ENCODE measurements around the gene FETUB. TPM values are rescaled to one million over a fixed set of nuclear protein-coding genes. Genes with fewer than 3 reads are reported as not detected.

The FETUB gene
- total and polyA plus RNA-seq, 8 donors: not detected

DNA sequence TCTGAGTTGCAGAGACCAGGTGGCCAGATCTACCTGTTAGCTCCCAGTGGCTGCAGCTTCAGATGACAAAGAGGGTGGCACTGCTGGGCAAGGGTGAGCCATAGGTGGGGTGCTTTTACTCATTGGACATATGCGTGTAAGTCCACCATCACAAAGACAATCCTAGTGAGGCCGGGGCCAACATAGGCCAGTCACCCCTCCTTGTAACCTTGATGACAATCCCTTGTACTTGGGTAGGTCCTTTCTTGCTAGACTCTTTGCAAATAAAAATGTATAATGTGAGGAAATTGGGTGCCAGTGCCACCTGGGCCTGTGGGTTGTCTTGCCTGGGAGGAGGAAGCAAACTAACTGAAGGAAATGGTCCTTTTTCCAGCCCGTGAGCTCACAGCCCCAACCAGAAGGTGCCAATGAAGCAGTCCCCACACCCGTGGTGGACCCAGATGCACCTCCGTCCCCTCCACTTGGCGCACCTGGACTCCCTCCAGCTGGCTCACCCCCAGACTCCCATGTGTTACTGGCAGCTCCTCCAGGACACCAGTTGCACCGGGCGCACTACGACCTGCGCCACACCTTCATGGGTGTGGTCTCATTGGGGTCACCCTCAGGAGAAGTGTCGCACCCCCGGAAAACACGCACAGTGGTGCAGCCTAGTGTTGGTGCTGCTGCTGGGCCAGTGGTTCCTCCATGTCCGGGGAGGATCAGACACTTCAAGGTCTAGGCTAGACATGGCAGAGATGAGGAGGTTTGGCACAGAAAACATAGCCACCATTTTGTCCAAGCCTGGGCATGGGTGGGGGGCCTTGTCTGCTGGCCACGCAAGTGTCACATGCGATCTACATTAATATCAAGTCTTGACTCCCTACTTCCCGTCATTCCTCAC lies 19.7 kb upstream of the FETUB start:
- Histone ChIP-seq H3K4me1 (peaks cover 0 to 4% (median 0%) of the 10 kb centered on the region in 3 donors), H3K36me3 (no peaks in the 10 kb centered on the region), H3K9me3 (no peaks in the 10 kb centered on the region), H3K27me3 (no peaks in the 10 kb centered on the region), H3K27ac (no peak overlapping the region), H3K4me3 (no peak overlapping the region)
- intact Hi-C loops (cut with DNase I): no loop called here
- 76 to 88% methylated on average over 17 of the region's 17 CpGs for WGBS, 2 donors
- FAIRE-seq (no peak), ATAC-seq (no peak), DNase-seq (no peak)
- TF ChIP-seq, protein P1, sequence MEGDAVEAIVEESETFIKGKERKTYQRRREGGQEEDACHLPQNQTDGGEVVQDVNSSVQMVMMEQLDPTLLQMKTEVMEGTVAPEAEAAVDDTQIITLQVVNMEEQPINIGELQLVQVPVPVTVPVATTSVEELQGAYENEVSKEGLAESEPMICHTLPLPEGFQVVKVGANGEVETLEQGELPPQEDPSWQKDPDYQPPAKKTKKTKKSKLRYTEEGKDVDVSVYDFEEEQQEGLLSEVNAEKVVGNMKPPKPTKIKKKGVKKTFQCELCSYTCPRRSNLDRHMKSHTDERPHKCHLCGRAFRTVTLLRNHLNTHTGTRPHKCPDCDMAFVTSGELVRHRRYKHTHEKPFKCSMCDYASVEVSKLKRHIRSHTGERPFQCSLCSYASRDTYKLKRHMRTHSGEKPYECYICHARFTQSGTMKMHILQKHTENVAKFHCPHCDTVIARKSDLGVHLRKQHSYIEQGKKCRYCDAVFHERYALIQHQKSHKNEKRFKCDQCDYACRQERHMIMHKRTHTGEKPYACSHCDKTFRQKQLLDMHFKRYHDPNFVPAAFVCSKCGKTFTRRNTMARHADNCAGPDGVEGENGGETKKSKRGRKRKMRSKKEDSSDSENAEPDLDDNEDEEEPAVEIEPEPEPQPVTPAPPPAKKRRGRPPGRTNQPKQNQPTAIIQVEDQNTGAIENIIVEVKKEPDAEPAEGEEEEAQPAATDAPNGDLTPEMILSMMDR (IDR thresholded peaks at IDR 0.05): no peak

DNA sequence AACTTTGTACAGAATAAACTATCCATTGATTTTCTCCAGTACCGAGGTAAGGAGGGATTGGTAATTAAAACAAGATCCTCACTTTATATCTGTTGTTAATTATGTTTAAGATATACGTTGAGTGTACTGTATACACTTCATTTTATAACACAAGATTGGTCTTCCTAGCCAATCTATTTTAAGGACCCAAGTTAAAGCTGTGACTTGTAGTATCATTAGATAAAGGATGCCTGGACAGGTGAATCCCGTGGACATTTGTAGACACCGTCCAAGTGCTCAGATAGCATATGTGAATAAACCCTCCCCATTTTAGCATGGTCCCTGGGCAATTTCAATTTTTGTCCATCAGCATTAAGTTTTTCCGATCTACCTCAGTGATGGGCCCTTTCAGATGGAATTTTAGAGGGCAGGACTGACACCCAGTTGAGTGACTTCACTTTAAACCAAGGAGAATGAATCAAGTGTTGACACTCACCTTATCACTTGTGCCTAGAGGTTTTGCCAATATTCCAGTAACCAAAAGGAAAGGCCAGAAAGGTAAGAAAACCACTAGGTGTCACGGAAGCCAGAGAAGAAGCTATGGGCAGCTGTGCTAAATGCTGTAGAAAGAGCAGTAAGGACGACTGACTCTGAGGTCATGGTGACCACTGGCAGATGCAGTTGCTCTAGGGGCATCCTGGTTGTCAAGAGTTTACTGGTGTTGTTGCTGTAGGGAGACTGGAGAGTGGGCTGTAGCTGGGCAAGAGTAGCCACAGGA lies 18.1 kb upstream of the FETUB start:
- no peak for ATAC-seq
- Histone ChIP-seq H3K36me3 (no peaks in the 10 kb centered on the region), H3K4me1 (peaks cover 0 to 4% (median 0%) of the 10 kb centered on the region in 3 donors), H3K9me3 (no peaks in the 10 kb centered on the region), H3K4me3 (no peak overlapping the region), H3K27ac (no peak overlapping the region), H3K27me3 (no peaks in the 10 kb centered on the region)
- no peak for DNase-seq
- TF ChIP-seq, protein P1 (IDR thresholded peaks at IDR 0.05): no peak
- 71 to 80% methylated on average over 7 of the region's 7 CpGs for WGBS, 2 donors
- intact Hi-C loops (cut with DNase I): no loop called here
- no peak for FAIRE-seq

DNA sequence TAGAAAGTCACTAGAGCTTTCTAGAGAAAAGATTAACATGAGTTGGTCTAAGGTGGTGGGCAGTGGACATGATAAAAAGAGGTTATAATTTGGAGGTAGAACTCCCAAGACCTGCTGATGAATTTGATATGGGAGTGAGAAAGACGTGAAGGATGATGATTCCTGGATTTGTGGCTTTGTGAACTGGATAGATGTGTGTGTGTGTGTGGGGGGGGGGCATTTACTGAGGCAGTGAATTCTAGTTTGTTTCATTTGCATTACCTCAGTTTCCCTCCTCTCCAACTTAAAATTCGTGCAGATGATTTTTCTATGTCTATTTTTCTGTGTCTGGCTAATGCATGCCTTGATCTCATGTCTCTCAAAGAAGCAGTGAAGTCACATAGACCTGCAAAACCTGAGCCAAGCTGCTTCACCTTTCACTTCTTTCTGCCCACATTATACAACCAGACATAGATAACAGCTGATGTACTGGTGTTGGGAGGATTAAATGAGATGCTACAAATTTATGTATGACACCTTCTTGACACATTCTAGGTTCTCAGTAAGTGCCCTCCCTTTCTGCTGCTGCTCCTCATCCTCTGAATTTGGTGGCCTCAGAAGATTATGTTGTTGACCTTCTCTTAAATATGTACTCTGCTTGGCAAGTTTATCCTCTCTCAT lies 17.4 kb upstream of the FETUB start:
- WGBS, 2 donors: 29 to 51% methylated on average over 2 of the region's 2 CpGs
- ATAC-seq: no peak
- H3K27me3 ChIP-seq: no peaks in the 10 kb centered on the region

DNA sequence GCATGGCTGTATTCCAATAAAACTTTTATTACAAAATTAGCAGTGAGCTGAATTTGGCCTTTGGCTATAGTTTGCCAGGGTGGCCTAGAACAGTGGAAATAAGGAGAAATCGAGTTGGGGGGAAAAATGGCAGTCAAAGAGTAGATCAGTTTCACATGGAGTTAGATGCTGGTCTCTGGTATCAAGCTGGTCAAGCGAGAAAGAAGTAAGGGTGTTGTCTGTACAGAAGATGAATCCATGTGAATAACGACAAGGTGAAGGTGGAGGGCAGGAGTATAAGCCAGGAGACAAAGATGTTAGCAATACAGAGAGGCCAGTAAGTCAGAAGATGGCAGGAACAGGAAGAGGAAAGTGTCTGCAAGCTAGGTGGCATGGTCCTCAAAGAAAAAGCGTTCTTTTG lies 15.6 kb upstream of the FETUB start:
- Histone ChIP-seq H3K27me3 (no peaks in the 10 kb centered on the region), H3K36me3 (no peaks in the 10 kb centered on the region), H3K4me1 (no peaks in the 10 kb centered on the region), H3K27ac (no peak overlapping the region), H3K9me3 (no peaks in the 10 kb centered on the region), H3K4me3 (no peak overlapping the region)
- TF ChIP-seq, protein P1 (IDR thresholded peaks at IDR 0.05): no peak
- 64 to 77% methylated on average over 4 of the region's 4 CpGs for WGBS, 2 donors
- no peak for ATAC-seq
- intact Hi-C loops (cut with DNase I): no loop called here
- no peak for FAIRE-seq
- DNase-seq: no peak

More for the DNA sequence above, 17.4 kb upstream of the FETUB start:
- Histone ChIP-seq H3K4me3 (no peak overlapping the region), H3K27ac (no peak overlapping the region), H3K9me3 (no peaks in the 10 kb centered on the region), H3K36me3 (no peaks in the 10 kb centered on the region), H3K4me1 (no peaks in the 10 kb centered on the region)
- DNase-seq (no peak), FAIRE-seq (no peak)
- TF ChIP-seq, protein P1 (IDR thresholded peaks at IDR 0.05): no peak
- intact Hi-C loops (cut with DNase I): no loop called here
